ENCODE results near the gene RASGRP3.

The RASGRP3 gene

DNA sequence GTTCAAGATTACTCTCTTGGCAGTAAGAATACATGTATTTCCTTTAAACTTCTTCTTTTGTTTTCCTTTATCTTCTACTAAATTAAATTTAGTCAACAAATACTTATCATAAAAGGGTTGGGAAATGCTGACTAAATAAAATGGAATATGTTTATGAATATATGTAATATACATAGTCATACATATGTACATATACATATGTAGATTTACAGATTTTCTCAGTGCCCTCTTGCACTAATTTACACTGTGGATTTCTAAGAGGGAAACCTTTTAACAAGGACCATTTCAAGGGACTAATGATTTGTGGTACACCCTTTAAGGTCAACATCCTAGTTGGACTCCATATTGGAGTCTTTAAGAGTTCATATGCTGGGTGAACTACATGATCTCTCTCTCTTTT lies 85.4 kb downstream of the RASGRP3 start:
- Histone ChIP-seq H3K36me3 (no peaks in the 10 kb centered on the region), H3K27me3 (ENCODE audit: insufficient read depth, low read depth, severe bottlenecking) (no peaks in the 10 kb centered on the region), H3K27ac (no peak overlapping the region), H3K9me3 (ENCODE audit: severe bottlenecking) (no peaks in the 10 kb centered on the region), H3K4me3 (ENCODE audit: low read depth, low read length) (no peak overlapping the region)
- TF ChIP-seq, protein P1, sequence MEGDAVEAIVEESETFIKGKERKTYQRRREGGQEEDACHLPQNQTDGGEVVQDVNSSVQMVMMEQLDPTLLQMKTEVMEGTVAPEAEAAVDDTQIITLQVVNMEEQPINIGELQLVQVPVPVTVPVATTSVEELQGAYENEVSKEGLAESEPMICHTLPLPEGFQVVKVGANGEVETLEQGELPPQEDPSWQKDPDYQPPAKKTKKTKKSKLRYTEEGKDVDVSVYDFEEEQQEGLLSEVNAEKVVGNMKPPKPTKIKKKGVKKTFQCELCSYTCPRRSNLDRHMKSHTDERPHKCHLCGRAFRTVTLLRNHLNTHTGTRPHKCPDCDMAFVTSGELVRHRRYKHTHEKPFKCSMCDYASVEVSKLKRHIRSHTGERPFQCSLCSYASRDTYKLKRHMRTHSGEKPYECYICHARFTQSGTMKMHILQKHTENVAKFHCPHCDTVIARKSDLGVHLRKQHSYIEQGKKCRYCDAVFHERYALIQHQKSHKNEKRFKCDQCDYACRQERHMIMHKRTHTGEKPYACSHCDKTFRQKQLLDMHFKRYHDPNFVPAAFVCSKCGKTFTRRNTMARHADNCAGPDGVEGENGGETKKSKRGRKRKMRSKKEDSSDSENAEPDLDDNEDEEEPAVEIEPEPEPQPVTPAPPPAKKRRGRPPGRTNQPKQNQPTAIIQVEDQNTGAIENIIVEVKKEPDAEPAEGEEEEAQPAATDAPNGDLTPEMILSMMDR (IDR thresholded peaks at IDR 0.05; ENCODE audit: low read depth, low read length), result no peak
- DNase-seq, result no peak

DNA sequence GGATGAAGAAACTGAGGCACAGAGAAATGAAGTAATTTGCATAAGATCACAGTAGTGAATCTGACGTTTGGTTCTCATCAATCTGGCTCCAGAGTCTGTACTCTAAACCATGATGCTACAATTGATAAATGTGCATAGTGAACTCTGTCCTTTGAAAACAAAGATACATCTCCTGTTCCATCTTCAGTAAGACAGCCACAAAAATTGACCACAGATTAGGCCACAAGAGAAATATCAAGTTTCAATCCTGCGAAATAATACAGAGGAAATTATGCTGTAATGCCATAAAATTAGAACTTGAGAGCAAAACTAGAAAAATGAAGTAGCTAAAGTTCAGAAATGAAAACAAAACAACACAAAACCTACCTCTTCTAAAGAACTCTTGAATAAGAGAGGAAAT lies 94.2 kb downstream of the RASGRP3 start:
- H3K27me3 ChIP-seq (ENCODE audit: insufficient read depth, low read depth, severe bottlenecking), result no peaks in the 10 kb centered on the region
- no peak overlapping the region for H3K27ac ChIP-seq
- no peaks in the 10 kb centered on the region for H3K36me3 ChIP-seq
- TF ChIP-seq, protein P1 (IDR thresholded peaks at IDR 0.05; ENCODE audit: low read depth, low read length), result no peak
- H3K9me3 ChIP-seq (ENCODE audit: severe bottlenecking), result no peaks in the 10 kb centered on the region
- no peak overlapping the region for H3K4me3 ChIP-seq (ENCODE audit: low read depth, low read length)
- DNase-seq, result no peak

DNA sequence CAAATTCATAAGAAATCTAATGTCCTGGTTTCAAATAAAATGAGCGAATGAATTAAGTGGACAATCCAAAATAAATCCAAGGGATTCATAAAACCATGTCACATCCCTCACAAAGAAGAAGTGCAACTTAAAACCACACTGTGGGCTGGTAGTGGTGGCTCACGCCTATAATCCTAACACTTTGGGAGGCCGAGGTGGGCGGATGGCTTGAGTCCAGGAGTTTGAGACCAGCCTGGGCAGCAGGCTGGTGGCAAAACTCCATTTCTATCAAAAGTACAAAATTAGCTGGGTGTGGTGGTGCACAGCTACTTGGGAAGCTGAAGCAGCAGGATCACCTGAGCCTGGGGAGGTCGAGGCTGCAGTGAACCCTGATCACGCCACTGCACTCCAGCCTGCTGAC lies 97.2 kb downstream of the RASGRP3 start:
- Histone ChIP-seq H3K4me3 (ENCODE audit: low read depth, low read length) (no peak overlapping the region), H3K27me3 (ENCODE audit: insufficient read depth, low read depth, severe bottlenecking) (no peaks in the 10 kb centered on the region), H3K9me3 (ENCODE audit: severe bottlenecking) (no peaks in the 10 kb centered on the region), H3K27ac (no peak overlapping the region), H3K36me3 (no peaks in the 10 kb centered on the region)
- TF ChIP-seq, protein P1 (IDR thresholded peaks at IDR 0.05; ENCODE audit: low read depth, low read length), result no peak
- DNase-seq, result no peak

DNA sequence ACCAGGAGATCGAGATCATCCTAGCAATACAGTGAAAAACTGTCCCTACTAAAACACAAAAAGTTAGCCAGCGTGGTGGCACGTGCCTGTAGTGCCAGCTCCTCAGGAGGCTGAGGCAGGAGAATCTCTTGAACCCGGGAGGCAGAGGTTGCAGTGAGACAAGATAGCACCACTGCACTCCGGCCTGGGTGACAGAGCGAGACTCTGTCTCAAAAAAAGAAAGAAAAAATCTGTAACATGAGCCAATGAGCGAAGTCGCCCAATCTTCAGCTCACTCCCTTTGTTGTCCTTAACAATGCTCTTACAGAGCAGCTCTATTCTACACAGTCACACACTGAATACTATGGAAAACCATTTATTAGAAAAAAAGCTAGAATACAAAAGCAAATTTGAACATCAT lies 100.6 kb downstream of the RASGRP3 start:
- DNase-seq, result no peak
- TF ChIP-seq, protein P1 (IDR thresholded peaks at IDR 0.05; ENCODE audit: low read depth, low read length), result no peak
- Histone ChIP-seq H3K27me3 (ENCODE audit: insufficient read depth, low read depth, severe bottlenecking) (no peaks in the 10 kb centered on the region), H3K36me3 (no peaks in the 10 kb centered on the region), H3K9me3 (ENCODE audit: severe bottlenecking) (no peaks in the 10 kb centered on the region), H3K4me3 (ENCODE audit: low read depth, low read length) (no peak overlapping the region), H3K27ac (no peak overlapping the region)

DNA sequence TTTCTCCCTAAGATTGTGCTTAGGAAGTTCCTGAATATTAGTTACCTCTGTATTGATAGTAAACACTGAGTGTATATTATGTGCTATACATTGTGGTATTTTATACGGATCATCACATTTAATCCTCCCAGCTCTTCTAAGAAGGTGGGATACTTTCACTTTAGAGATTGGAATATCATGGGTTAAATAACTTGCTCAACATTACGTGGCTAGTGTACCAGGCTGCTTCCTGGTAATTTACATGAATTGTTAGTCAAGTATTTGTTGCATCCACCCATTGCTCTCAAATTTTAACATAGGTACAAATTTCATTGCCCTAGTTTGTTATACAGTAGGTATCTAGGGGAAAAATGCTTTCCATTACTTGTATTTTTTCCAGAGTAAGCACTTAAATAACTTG lies 101.2 kb downstream of the RASGRP3 start:
- TF ChIP-seq, protein P1 (IDR thresholded peaks at IDR 0.05; ENCODE audit: low read depth, low read length), result no peak
- no peaks in the 10 kb centered on the region; the same call in 1 of the 2 replicates for H3K36me3 ChIP-seq
- no peaks in the 10 kb centered on the region for H3K27me3 ChIP-seq (ENCODE audit: insufficient read depth, low read depth, severe bottlenecking)
- no peak for DNase-seq
- no peak overlapping the region for H3K4me3 ChIP-seq (ENCODE audit: low read depth, low read length)
- no peaks in the 10 kb centered on the region for H3K9me3 ChIP-seq (ENCODE audit: severe bottlenecking)
- no peak overlapping the region for H3K27ac ChIP-seq

DNA sequence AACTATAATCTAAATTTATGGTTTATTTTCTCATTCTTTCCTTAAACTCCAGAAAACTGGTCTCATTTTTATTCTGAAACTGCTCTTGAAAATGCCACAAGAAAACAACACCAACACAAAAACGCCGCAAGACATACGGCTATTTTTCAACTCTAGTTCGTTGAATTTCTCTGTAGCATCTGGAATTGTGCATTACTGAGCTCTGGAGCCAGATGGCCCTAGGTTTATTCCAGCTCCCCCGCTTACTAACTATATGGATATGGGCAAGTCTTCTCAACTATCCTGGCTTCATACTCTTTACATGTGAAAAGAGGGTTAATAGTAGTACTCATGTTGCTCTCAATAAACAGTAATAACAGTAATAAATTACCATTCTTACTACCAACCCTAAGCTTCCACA lies 102.8 kb downstream of the RASGRP3 start:
- H3K36me3 ChIP-seq, result no peaks in the 10 kb centered on the region; the same call in 1 of the 2 replicates
- TF ChIP-seq, protein P1 (IDR thresholded peaks at IDR 0.05; ENCODE audit: low read depth, low read length), result no peak

More for the DNA sequence above, 102.8 kb downstream of the RASGRP3 start:
- no peak overlapping the region for H3K4me3 ChIP-seq (ENCODE audit: low read depth, low read length)
- no peaks in the 10 kb centered on the region for H3K9me3 ChIP-seq (ENCODE audit: severe bottlenecking)
- H3K27me3 ChIP-seq (ENCODE audit: insufficient read depth, low read depth, severe bottlenecking), result no peaks in the 10 kb centered on the region
- no peak for DNase-seq
- H3K27ac ChIP-seq, result no peak overlapping the region
